A549 (cell line): ENCODE data around the gene TNFRSF13B. TPM values are rescaled to one million over a fixed set of nuclear protein-coding genes. Genes with fewer than 3 reads are reported as not detected.
A peak's percentile ranks its signal among the peaks of the same experiment; 100 is the strongest.

Source experiments
- ATAC-seq, 2 experiments: fragments of 200-7000 bp in 1 of 2; fragments of >200 bp in 1 of 2; cut with Nextera tagmentation in 1 of 2; cut with Tn5 transposase in 1 of 2; 3 replicates each; pipeline versions ENCODE4 v1.8.0 to v1.9.1; 2018 to 2020; ENCODE audit warnings: mild to moderate bottlenecking in 1 of 2, moderate library complexity in 1 of 2
- CTCF ChIA-PET: fragments of 300-600 bp; sonication (Branson Sonifier 250); formaldehyde crosslinking; extraction: SDS; loops from one replicate; lab custom pipeline; 2021; ENCODE audit warnings: antibody characterized with exemption, inconsistent platforms; lab: Yijun Ruan, JAX
- POLR2A ChIA-PET: fragments of 350-600 bp; formaldehyde crosslinking; extraction: SDS; loops from one replicate; lab custom pipeline; 2021; ENCODE audit warnings: antibody characterized with exemption, inconsistent platforms; lab: Yijun Ruan, JAX
- DNase-seq, 2 experiments: peaks; one replicate each; pipeline versions ENCODE4 v3.0.0 to v3.0.0-alpha.2; 2011 to 2016; ENCODE audit warnings: low read depth in 1 of 2, low spot score in 1 of 2
- FAIRE-seq: peaks from 2 replicates; lab custom pipeline; 2011; peaks lifted over from hg19 to GRCh38; lab: Jason Lieb, UNC
- H3K27ac ChIP-seq, 2 experiments: fragments of >200 bp; sonication (Bioruptor Twin); formaldehyde crosslinking; 3 replicates each; pipeline ENCODE4 v1.5.1; 2016 to 2017
- H3K4me1 ChIP-seq: fragments of >200 bp; sonication (Bioruptor Twin); formaldehyde crosslinking; 3 replicates; pipeline ENCODE4 v1.6.1; 2016
- H3K4me2 ChIP-seq: fragments of >200 bp; sonication (Bioruptor Twin); formaldehyde crosslinking; 3 replicates; pipeline ENCODE4 v1.6.1; 2016
- H3K4me3 ChIP-seq: fragments of >200 bp; sonication (Bioruptor Twin); formaldehyde crosslinking; 3 replicates; pipeline ENCODE4 v1.5.1; 2016
- H3K9me3 ChIP-seq: fragments of >200 bp; sonication (Bioruptor Twin); formaldehyde crosslinking; 3 replicates; pipeline ENCODE4 v1.6.1; 2016
- ATOH8 ChIP-seq: fragments of 250-450 bp; sonication (Bioruptor Pico); IDR thresholded peaks from 2 replicates; pipeline ENCODE4 v1.5.0; 2020; ENCODE audit warnings: low read depth, mild to moderate bottlenecking, moderate library complexity
- CHD4 ChIP-seq: fragments of 200-600 bp; sonication (generic); IDR thresholded peaks from 2 replicates; pipeline ENCODE4 v1.6.1; 2016; ENCODE audit warnings: antibody characterized with exemption, mild to moderate bottlenecking, borderline replicate concordance
- CTCF ChIP-seq: fragments of >200 bp; sonication (Bioruptor Twin); formaldehyde crosslinking; IDR thresholded peaks from 3 replicates; pipeline ENCODE4 v1.5.1; 2016
- E2F6 ChIP-seq: IDR thresholded peaks from 2 replicates; pipeline ENCODE4 v1.6.1; 2012; ENCODE audit warnings: low read depth, borderline replicate concordance
- EHF ChIP-seq: fragments of 250-450 bp; sonication (Bioruptor Pico); IDR thresholded peaks from 2 replicates; pipeline ENCODE4 v1.5.0; 2020; ENCODE audit warnings: mild to moderate bottlenecking
- FOSL2 ChIP-seq, 2 experiments: fragments of 450-650 bp in 1 of 2; fragments of >200 bp in 1 of 2; sonication (Bioruptor Twin) in 1 of 2; formaldehyde crosslinking; IDR thresholded peaks; 2 replicates each; pipeline versions ENCODE4 v1.5.0 to v1.6.1; 2016 to 2020; ENCODE audit warnings: mild to moderate bottlenecking in 1 of 2, moderate library complexity in 1 of 2
- FOXS1 ChIP-seq: fragments of 250-450 bp; sonication (Bioruptor Pico); IDR thresholded peaks from 2 replicates; pipeline ENCODE4 v1.5.0; 2020; ENCODE audit warnings: mild to moderate bottlenecking, moderate library complexity
- HEYL ChIP-seq: fragments of 250-450 bp; sonication (Bioruptor Pico); IDR thresholded peaks from 2 replicates; pipeline ENCODE4 v1.8.0; 2021; ENCODE audit warnings: mild to moderate bottlenecking, moderate library complexity
- HMGXB4 ChIP-seq: fragments of 250-450 bp; sonication (Bioruptor Pico); IDR thresholded peaks from 2 replicates; pipeline ENCODE4 v1.5.0; 2021; ENCODE audit warnings: mild to moderate bottlenecking, moderate library complexity, borderline replicate concordance
- HOXA7 ChIP-seq: fragments of 250-450 bp; sonication (Bioruptor Pico); IDR thresholded peaks from 2 replicates; pipeline ENCODE4 v1.5.0; 2020; ENCODE audit warnings: mild to moderate bottlenecking, moderate library complexity
- HOXB13 ChIP-seq: fragments of 250-450 bp; sonication (Bioruptor Pico); IDR thresholded peaks from 2 replicates; pipeline ENCODE4 v1.5.0; 2020; ENCODE audit warnings: low read depth, mild to moderate bottlenecking, moderate library complexity
- MAFK ChIP-seq: fragments of 450-650 bp; IDR thresholded peaks from 2 replicates; pipeline ENCODE4 v1.6.1; 2014; ENCODE audit not compliant: partially characterized antibody
- MYC ChIP-seq: IDR thresholded peaks from 2 replicates; pipeline ENCODE4 v1.6.1; 2012; ENCODE audit warnings: mild to moderate bottlenecking, inconsistent platforms, low read length, improper control_type of control experiment, borderline replicate concordance
- RCOR1 ChIP-seq: fragments of 150-350 bp; IDR thresholded peaks from 2 replicates; pipeline ENCODE4 v1.6.1; 2014; ENCODE audit warnings: antibody characterized with exemption, low read length, low read depth
- RFX5 ChIP-seq: fragments of 450-650 bp; IDR thresholded peaks from 2 replicates; pipeline ENCODE4 v1.7.1; 2014; ENCODE audit warnings: antibody characterized with exemption, mild to moderate bottlenecking, moderate library complexity
- SREBF2 ChIP-seq: fragments of 450-650 bp; IDR thresholded peaks from 2 replicates; pipeline ENCODE4 v1.6.1; 2014; ENCODE audit warnings: mild to moderate bottlenecking, moderate library complexity
- TFCP2L1 ChIP-seq: fragments of 250-450 bp; sonication (Bioruptor Pico); IDR thresholded peaks from 2 replicates; pipeline ENCODE4 v1.5.0; 2021; ENCODE audit warnings: mild to moderate bottlenecking
- USF2 ChIP-seq: fragments of 450-650 bp; IDR thresholded peaks from 2 replicates; pipeline ENCODE4 v1.6.1; 2014; ENCODE audit warnings: antibody characterized with exemption
- ZNF302 ChIP-seq: fragments of 250-450 bp; sonication (Bioruptor Pico); IDR thresholded peaks from 2 replicates; pipeline ENCODE4 v1.9.0; 2021; ENCODE audit warnings: inconsistent platforms, mild to moderate bottlenecking, moderate library complexity
- WGBS: methylation state at CpG from one replicate; pipeline ENCODE4 v1.1.6; 2017; ENCODE audit errors: missing lambda C conversion rate; 5-methylcytosine and 5-hydroxymethylcytosine counted together
- polyA plus RNA-seq, 4 experiments: library from polyadenylated mRNA; depleted of rRNA in 3 of 4; stranded (reverse); fragments of >200 nt; fragmentation: RNase III in 1 of 4; extraction: RNeasy Plus Mini Kit Qiagen cat#74134 plus additional on column Dnase treatment in 1 of 4; gene quantifications; 2 replicates in 3 of 4; 3 replicates in 1 of 4; pipeline ENCODE4 v1.2.3, GENCODE V29; 2011 to 2017

Gene TNFRSF13B
- polyA plus RNA-seq, 2 of the 4 experiments (the other 2 are of a cell fraction), result not detected

GRCh38 chr17:16944334-16945135 lies 27.4 kb downstream of the TNFRSF13B start:
- Histone ChIP-seq H3K4me3 (no peak overlapping the region), H3K4me1 (peaks cover 15% of the 10 kb centered on the region; the same call in 2 of the 3 replicates), H3K4me2 (no peak overlapping the region), H3K9me3 (peaks cover 16% of the 10 kb centered on the region), H3K27ac (no peak overlapping the region)
- ChIA-PET POLR2A (no interaction called here), CTCF (interaction anchor here (1.1 to 2.1 kb wide), 3 partner anchors 10 to 31 kb away, joined by 3 to 5 read pairs (median 4); no protein-coding TSS in a partner anchor)
- WGBS, result 63% methylated on average over 14 of the region's 14 CpGs
- ATAC-seq (no peak), DNase-seq (no peak), FAIRE-seq (no peak)
- TF ChIP-seq HEYL (CRISPR knock-in tag) (no peak), HOXA7 (no peak), RFX5 (no peak), SREBF2 (no peak), CHD4 (no peak), CTCF (no peak), ZNF302 (CRISPR knock-in tag) (no peak), MAFK (no peak), HOXB13 (CRISPR knock-in tag) (no peak)

- peaks cover 8% of the 10 kb centered on the region for H3K9me3 ChIP-seq
- no peak overlapping the region for H3K4me3 ChIP-seq
- H3K27ac ChIP-seq, result no peak overlapping the region
- ATAC-seq (no peak), DNase-seq (no peak), FAIRE-seq (no peak)
- H3K4me1 ChIP-seq, result peaks cover 15% of the 10 kb centered on the region; the same call in 2 of the 3 replicates
- H3K4me2 ChIP-seq, result no peak overlapping the region
- ChIA-PET CTCF (interaction anchor here (1.1 to 2.1 kb wide), 3 partner anchors 10 to 31 kb away, joined by 3 to 5 read pairs (median 4); no protein-coding TSS in a partner anchor), POLR2A (no interaction called here)
- no peak for TF ChIP-seq TFCP2L1 (CRISPR knock-in tag)
- TF ChIP-seq FOSL2 (IDR thresholded peaks at IDR 0.05), result no peak
- TF ChIP-seq FOSL2 (CRISPR knock-in tag; IDR thresholded peaks at IDR 0.05), result no peak
- no peak for TF ChIP-seq RCOR1
- no peak for TF ChIP-seq USF2
- no peak for TF ChIP-seq CHD4
- TF ChIP-seq MAFK, result no peak
- TF ChIP-seq ATOH8 (CRISPR knock-in tag), result no peak
- no peak for TF ChIP-seq HOXA7
- TF ChIP-seq E2F6, result no peak
- WGBS, result 80% methylated on average over 16 of the region's 16 CpGs
Measured at GRCh38 chr17:16943541-16944333, 28.2 kb downstream of the TNFRSF13B start.

GRCh38 chr17:16943032-16943352 lies 28.9 kb downstream of the TNFRSF13B start:
- Histone ChIP-seq H3K4me3 (no peak overlapping the region), H3K9me3 (peaks cover under 1% of the 10 kb centered on the region; the same call in 2 of the 3 replicates), H3K4me2 (no peak overlapping the region), H3K4me1 (peaks cover 15% of the 10 kb centered on the region; the same call in 2 of the 3 replicates), H3K27ac (0 out of 6 replicates have a peak overlapping the region, but pooled peaks of 1 of the 2 experiments have one; percentile 35)
- ChIA-PET POLR2A (no interaction called here), CTCF (no interaction called here)
- ATAC-seq (no peak; a peak in 2 of 6 replicates), DNase-seq (no peak), FAIRE-seq (no peak)
- no peak for TF ChIP-seq EHF
- TF ChIP-seq MYC, result no peak
- TF ChIP-seq RCOR1, result no peak
- no peak for TF ChIP-seq FOXS1 (CRISPR knock-in tag)
- no peak for TF ChIP-seq HMGXB4
- WGBS, result 46% methylated on average over 3 of the region's 3 CpGs
